HG03025 (cell line): ENCODE results near the gene ZBTB16.

Source experiments
- ATAC-seq: cut with Tn5 transposase; IDR thresholded peaks from one replicate; pipeline ENCODE4 v1.9.1; 2021; ENCODE audit warnings: mild to moderate bottlenecking, moderate library complexity; ENCODE audit not compliant: unreplicated experiment, low FRiP score

The ZBTB16 gene

DNA sequence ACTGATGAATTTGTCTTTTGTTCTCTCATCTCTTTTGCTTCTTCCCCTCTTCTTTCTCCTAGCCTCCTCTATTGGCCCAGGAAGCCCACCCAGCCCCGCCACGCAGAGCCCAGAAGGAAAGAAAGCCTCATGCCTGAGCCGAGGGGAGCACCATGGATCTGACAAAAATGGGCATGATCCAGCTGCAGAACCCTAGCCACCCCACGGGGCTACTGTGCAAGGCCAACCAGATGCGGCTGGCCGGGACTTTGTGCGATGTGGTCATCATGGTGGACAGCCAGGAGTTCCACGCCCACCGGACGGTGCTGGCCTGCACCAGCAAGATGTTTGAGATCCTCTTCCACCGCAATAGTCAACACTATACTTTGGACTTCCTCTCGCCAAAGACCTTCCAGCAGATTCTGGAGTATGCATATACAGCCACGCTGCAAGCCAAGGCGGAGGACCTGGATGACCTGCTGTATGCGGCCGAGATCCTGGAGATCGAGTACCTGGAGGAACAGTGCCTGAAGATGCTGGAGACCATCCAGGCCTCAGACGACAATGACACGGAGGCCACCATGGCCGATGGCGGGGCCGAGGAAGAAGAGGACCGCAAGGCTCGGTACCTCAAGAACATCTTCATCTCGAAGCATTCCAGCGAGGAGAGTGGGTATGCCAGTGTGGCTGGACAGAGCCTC lies 3.8 kb downstream of the ZBTB16 start:
- no peak for ATAC-seq

DNA sequence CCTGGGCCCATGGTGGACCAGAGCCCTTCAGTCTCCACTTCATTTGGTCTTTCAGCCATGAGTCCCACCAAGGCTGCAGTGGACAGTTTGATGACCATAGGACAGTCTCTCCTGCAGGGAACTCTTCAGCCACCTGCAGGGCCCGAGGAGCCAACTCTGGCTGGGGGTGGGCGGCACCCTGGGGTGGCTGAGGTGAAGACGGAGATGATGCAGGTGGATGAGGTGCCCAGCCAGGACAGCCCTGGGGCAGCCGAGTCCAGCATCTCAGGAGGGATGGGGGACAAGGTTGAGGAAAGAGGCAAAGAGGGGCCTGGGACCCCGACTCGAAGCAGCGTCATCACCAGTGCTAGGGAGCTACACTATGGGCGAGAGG lies 4.3 kb downstream of the ZBTB16 start:
- ATAC-seq: no peak

DNA sequence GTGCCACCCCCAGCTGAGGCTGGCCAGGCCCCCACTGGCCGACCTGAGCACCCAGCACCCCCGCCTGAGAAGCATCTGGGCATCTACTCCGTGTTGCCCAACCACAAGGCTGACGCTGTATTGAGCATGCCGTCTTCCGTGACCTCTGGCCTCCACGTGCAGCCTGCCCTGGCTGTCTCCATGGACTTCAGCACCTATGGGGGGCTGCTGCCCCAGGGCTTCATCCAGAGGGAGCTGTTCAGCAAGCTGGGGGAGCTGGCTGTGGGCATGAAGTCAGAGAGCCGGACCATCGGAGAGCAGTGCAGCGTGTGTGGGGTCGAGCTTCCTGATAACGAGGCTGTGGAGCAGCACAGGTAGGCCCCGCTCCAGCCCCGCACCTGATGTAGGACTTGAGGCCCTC lies 4.7 kb downstream of the ZBTB16 start:
- ATAC-seq: no peak

DNA sequence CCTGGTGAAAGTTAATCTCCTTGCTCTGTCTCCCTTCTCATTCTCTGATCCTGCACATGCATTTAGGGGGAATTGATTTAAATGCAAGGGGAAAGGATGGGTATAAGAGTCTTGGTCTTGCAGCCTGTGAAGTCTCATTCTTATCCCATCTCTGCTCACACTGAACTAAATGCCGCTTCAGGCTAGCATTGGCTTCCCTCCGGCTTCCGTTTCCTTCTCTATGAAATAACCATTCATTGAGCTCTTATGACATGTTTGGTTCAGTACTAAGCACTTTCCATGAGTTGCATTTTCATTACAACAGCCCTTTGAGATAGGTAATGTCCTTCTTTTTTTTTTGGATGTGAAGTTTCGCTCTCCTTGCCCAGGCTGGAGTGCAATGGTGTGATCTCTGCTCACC lies 5.6 kb downstream of the ZBTB16 start:
- ATAC-seq: no peak

DNA sequence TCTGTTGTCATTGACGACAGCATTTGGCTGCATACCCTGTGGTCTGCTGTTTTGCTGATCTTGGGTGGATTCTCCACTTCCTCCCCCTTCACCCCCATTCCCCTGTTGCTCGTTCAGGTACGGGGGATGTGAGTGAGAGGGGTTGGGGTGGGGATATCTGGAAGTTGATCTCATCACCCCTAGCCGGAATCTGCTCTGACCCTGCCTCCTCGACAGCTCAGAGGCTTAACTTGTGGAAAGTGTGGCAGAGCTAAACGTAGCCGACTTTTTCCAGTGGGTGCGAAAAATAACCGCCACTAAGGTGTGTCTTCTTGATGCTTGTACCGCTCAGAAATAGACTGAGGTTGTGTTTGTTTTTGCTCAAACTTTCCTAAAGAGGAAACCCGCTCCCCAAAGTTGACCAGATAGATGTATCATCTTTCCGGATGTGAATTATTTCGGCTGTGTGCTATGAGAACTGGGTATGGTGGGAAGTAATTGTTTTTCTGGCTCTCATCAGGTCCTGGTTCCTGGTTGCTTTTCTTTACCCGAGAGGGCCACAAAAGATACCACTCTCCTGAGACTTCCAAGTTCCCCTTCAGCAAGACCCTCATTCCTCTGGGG lies 6.6 kb downstream of the ZBTB16 start:
- no peak for ATAC-seq

DNA sequence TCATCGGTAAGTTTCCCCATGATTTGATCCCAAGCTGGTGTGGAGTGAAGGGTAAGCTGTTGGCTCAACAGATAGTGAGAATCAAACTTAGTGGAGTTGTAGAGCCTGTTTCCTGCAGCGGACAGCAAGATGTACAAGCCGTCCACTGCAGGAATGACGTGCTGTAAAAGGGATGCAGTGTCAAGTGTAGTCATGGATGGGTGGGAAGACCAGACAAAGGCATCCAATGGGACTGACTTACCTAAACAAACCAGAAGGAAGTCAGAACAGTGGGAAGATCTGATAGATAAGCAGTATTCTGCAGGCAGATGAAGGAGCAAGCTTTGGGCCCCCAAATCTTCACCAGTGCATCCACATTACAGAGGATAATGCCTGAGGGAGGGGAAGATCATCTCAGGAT lies 8.8 kb downstream of the ZBTB16 start:
- ATAC-seq: no peak

DNA sequence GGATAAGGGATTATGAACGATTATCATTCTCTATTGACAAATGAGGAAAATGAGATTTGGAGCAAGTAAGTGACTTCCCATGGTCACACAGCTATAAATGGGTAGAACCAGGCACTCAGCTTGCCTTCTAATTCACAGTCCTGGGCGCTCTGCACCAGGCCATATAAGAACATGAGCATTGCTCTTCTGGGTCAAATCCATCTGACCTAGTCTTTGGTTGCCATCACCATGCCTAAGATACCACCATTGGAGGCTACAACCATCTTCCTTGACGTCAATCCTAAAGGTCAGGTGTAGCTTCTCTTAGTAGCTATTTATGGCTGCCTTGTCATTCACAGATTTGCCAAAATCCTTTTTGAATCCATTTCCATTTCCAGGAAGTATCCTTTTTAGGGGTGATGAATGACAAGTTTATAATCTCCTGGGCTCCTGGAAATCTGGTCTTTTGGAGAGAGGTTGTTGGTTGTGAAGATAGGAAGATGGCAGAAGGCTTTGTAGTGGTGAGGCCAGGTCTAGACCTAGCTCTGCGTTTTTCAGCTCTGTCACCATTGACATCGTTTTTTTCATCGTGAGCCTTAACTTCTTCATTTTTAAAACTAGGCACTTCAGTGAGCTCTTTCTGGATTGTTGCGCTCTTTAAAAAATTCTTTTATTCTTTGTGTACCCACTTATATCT lies 11.1 kb downstream of the ZBTB16 start:
- ATAC-seq: no peak

DNA sequence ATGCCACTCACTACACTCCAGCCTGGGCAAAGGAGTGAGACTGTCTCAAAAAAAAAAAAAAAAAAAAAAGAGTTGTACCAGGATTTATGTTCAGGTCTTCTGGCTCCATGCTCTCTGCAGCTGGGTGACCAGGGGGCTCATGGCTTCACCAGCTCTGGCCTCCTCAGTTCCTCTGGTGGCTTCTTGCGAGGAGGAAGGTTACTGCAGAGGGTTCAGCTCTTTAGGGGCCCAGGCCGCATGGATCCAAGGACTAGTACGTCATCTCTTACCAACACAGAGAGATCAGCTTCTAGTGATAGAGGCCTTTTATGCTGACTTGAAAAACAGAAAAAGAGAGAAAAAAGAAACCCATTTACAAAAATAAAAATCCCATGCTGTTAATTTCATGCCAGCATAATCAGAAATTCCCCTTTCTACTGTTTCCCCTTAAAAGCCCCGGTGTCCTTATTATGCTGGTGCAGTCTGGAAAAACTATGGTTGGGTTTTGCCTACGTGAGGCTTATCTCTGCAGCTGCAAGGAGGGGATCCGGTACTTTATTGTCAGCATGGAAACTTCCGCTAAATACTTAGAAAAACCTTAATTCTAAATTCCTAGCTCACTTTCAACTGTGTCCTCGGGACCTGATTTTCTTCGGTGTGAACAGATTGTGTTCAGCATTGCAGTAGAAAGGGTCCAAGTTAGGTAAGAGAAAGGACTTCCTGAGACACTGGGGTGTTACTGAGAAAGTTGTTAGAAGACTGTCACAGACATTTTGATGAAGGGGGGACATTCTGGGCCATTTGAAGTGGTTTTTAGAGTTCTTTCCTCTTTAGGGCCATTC lies 13.7 kb downstream of the ZBTB16 start:
- ATAC-seq: no peak

DNA sequence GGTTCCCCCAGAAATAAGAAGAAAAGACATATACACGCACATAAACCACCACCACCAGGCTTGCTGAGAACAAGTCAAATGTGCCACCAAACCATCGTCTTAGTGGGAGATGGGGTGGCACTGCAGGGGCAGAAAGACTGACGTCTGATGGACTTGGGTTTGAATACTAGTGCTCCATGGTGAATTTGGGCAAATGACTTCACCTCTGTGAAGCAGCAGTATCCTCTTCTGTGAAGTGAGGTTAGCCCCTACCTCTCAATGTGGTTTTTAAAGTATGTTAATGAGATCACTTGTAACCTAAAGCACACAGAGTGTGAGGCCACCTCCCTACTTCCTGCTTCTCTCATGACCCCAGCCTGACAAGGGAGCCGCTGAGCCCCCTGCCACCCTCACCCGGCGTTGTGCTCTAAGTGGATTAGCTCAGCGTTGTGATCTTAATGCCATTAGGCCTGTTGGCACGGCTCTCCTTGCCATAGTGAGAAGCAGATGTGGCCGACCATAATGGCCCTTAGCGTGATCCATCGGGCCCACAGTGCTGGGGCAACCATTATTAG lies 14.4 kb downstream of the ZBTB16 start:
- no peak for ATAC-seq

DNA sequence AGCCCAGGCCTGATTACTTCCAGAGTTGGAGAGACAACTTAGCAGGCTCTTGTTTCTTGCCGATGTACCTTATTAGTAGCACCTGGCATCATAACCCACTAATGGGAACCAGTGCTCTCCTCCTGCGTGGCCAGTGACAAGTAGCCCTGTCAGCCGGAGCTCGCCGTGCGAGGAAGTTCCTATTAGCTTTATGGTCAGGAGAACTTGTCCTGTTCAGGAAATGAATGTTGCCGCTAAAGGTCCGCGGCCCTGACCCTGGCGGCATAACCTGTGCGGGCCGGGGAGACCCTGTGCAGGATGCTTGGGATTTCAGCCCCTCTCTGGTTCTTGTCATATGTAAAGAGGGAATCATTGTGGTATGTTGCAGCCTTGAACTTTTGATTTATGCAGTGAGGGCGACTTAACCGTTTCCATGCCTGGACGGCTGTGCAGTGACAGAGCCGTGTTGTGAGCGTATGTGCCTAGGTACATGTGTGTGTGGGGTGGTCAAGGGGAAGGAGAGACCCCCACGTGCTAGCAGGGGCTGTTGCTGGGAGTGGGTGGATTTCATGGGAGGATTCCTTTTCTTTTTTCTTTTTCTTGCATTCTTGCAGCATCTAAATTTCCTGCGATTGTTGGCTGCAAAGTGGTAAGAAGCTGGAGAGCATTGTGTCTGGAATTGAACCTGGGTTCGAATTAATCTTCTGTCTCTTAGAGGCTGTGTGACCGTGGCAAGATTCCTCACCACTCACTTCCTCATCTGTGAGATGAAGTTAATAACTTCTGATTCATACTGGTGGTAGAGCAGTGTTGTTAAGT lies 15.2 kb downstream of the ZBTB16 start:
- no peak for ATAC-seq

DNA sequence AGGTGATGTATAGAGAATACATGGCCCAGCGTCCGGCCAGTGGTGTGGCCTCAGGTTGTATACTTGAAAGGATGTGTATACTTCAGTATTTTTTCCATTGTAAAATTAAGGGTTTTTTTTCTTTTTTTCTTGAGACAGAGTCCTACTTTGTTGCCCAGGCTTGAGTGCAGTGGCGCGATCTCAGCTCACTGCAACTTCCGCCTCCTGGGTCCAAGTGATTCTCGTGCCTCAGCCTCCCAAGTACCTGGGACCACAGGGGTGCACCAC lies 15.8 kb downstream of the ZBTB16 start:
- no peak for ATAC-seq

DNA sequence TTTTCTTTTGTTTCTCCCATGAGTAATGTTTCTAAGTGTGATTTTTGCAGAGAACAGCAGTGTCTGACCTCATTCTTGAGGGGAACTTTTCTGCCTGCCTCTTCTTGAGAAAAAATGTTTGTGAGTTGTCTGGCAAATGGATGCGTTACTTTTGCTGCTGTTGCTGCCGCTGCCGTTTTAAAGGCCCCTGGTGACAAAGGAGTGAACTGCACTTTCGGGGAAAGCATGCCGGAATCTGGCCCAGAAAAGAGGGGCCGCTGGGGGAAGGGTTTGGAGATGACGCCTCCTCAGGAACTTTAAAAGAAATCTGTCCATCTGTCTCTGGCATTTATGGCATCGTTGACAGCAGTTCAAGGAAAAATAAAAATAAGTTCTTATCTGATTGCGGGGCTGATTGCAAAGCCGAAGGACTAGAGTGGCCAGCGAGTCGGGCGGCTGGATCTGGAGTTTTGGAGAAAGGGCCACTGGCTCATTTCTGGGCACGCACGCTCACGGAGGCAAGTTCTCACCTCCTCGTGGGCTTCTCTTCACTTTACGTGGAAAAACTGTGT lies 16.5 kb downstream of the ZBTB16 start:
- no peak for ATAC-seq

DNA sequence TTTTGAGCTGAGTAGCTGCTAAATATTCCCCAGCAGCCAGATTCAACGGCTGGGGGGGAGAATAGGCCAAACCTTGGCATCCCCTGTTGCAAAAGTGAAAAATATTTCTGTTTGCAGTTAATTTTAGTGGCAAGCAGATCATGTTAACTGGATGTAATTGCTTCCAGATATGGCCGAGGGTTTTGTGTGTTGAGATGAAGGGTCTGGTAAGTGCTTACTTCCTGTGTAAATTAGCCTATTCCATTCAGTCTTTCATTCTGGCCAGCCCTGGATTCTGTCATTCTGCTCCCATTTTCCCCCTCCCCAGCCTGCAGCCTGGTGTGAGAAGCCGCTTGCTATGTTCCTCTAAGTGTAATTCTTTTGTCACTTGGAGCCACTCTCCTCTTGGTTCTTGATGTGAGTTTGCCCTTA lies 17.4 kb downstream of the ZBTB16 start:
- no peak for ATAC-seq

DNA sequence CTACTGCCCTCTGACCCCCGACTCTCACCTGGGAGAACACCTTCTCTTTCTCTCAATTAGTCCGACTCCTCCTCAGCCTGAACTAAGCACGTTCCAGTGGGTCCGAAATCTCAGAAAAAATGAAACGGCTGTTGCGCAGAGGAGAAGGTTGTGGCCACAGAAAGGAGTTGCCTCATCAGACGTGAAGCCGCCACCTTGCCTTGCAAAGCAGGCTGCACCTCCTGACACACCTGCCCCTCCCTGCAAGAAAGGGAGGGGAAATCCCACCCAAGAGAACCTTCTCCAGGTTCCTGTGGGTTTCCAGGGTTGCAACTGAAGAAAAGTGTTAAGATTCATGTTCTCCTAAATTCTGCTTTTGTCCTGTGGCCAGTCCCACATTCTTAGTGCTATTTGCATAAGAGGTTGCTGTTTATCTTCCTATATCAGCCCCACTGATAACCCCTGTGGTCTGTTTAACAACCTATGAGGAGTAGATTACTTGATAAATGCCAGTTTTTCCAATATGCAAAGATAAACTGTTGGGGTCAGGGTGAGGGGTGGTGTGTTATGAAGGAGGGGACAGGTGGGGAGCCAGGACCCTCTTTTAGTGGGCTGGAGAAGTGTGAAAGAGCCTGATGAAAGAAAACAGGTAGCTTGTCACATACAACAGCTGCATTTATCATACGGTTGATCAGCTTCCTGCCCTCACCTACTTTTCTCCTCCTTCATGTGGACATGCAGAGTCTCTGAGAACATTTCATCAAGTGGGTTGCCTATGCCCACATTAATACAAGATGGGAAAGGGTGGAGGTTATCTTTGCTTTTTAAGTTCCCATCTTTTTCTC lies 18.2 kb downstream of the ZBTB16 start:
- no peak for ATAC-seq

DNA sequence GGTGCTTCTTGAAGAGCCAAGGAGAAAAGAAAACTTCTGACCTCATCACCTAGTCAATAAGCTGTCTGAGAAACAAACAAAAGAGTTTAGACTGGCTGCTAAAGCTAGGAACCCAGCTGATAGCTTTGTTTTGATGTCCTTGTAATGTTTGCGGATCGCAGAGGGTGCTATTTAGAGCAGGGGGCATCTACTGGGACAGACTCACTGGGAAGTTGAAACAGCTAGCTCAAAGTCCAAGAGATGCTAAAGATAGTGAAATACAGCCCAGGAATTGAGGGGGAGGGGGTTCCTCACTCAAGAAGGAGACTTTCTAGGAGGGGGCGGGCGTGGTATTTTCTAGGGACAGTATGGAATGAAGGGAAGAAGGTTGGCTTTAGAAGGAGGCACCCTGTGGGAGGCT lies 18.9 kb downstream of the ZBTB16 start:
- ATAC-seq: no peak

DNA sequence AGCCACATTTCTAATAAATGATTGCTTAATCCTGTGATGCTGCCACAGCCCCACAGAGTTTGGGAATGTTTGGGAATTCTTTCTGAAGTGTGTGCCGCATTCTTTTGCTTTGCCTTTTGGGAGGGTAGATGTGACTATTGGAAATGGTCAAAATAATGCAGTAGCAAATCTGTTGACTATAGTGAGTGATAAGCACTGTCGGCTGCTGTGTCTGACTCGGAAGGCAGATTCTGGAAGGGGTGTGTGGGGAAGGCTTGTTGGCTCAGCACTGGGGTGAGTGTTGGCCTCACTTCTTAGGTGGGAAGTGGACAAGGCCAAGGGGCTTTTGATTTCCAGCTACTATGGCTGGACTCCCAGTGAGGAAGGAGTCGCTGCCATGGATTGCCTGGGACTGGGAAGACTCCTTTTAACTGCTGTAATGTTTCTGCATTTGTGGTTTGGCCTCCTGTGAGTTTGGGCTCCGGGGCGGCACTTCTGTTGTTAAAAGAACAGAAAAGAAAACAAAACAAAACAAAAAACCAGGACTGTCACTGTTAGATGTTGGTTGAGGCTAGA lies 20.1 kb downstream of the ZBTB16 start:
- no peak for ATAC-seq

DNA sequence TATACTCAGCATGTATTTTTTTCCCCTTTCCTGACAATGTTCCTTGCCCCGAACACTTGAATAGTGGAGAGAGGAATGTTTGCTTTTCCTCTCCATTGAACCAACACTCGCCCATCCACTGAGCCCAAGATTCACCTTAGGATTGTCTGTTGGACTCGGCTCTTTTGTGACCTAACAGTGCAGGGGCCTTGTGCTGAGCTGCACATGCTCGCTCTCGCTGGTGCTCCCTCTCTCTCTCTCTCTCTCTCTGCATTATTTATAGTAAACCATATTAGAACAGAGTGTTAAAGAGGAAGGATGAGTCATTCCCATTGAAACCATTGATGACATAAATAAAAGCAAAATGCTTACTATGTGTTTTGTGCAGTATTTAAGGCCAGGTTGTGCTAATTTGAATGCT lies 20.7 kb downstream of the ZBTB16 start:
- ATAC-seq: no peak

DNA sequence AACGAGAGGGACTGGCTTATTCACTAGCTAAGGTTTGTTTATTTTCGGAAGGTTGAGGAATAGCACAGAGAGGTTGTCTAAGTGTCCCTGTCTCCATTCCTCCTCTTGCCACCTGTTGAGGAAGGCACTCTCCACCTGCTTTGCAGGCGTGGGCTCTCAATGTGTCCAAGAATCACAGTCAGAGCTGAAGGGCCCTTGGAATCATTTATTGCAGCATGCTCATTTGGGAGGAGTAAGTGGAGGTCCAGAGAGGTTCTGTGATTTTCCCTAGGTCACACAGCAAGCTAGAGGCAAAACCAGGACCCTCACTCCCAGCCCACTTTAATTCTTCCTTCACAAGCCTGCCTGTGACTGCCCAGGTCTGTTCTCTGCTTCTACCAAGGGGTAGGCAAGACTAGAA lies 21.3 kb downstream of the ZBTB16 start:
- no peak for ATAC-seq
